SK-N-SH treated with all-trans-retinoic acid at 6 μM for 48 hours (cell line): Measurements from ENCODE around the gene TFG.

Experiments
- ATAC-seq: fragments of 200-7000 bp; cut with Tn5 transposase; 3 replicates; pipeline ENCODE4 v1.9.1; 2020; ENCODE audit warnings: mild to moderate bottlenecking, moderate library complexity
- ARNTL ChIP-seq: fragments of 450-650 bp; formaldehyde crosslinking; IDR thresholded peaks from 2 replicates; pipeline ENCODE4 v1.5.0; 2020; ENCODE audit warnings: low read depth, mild to moderate bottlenecking, moderate library complexity, borderline replicate concordance
- BACH2 ChIP-seq: fragments of 250-450 bp; sonication (Bioruptor Pico); IDR thresholded peaks from 2 replicates; pipeline ENCODE4 v1.9.0; 2021; ENCODE audit warnings: mild to moderate bottlenecking, borderline replicate concordance
- CSDC2 ChIP-seq: fragments of 250-450 bp; sonication (Bioruptor Pico); IDR thresholded peaks from 2 replicates; pipeline ENCODE4 v1.5.0; 2020; ENCODE audit warnings: mild to moderate bottlenecking, moderate library complexity
- ESRRG ChIP-seq: fragments of 250-450 bp; sonication (Bioruptor Pico); IDR thresholded peaks from 2 replicates; pipeline ENCODE4 v1.6.1; 2021; ENCODE audit warnings: mild to moderate bottlenecking
- GLIS3 ChIP-seq: fragments of 250-450 bp; sonication (Bioruptor Pico); IDR thresholded peaks from 2 replicates; pipeline ENCODE4 v1.5.0; 2020; ENCODE audit warnings: mild to moderate bottlenecking, moderate library complexity
- ISL1 ChIP-seq: fragments of 250-450 bp; sonication (Bioruptor Pico); IDR thresholded peaks from 2 replicates; pipeline ENCODE4 v2.1.2; 2022; ENCODE audit warnings: mild to moderate bottlenecking, moderate library complexity
- OSR1 ChIP-seq: fragments of 250-450 bp; sonication (Bioruptor Pico); IDR thresholded peaks from 2 replicates; pipeline ENCODE4 v1.8.0; 2022; ENCODE audit warnings: moderate library complexity, mild to moderate bottlenecking, inconsistent platforms
- PPARA ChIP-seq: fragments of 250-450 bp; sonication (Bioruptor Pico); IDR thresholded peaks from 2 replicates; pipeline ENCODE4 v1.5.0; 2020; ENCODE audit warnings: mild to moderate bottlenecking, borderline replicate concordance
- RARB ChIP-seq: fragments of 250-450 bp; sonication (Bioruptor Pico); IDR thresholded peaks from 2 replicates; pipeline ENCODE4 v1.8.0; 2021; ENCODE audit warnings: mild to moderate bottlenecking, moderate library complexity
- SNAI2 ChIP-seq: fragments of 250-450 bp; sonication (Bioruptor Pico); IDR thresholded peaks from 2 replicates; pipeline ENCODE4 v1.5.0; 2020; ENCODE audit warnings: mild to moderate bottlenecking, moderate library complexity
- TCF4 ChIP-seq: fragments of 250-450 bp; sonication (Bioruptor Pico); IDR thresholded peaks from 2 replicates; pipeline ENCODE4 v1.8.0; 2021; ENCODE audit warnings: mild to moderate bottlenecking, moderate library complexity, borderline replicate concordance
- TOX ChIP-seq: fragments of 250-450 bp; sonication (Bioruptor Pico); IDR thresholded peaks from 2 replicates; pipeline ENCODE4 v1.8.0; 2021; ENCODE audit warnings: mild to moderate bottlenecking, moderate library complexity, borderline replicate concordance
- ZC3H10 ChIP-seq: fragments of 250-450 bp; sonication (Bioruptor Pico); IDR thresholded peaks from 2 replicates; pipeline ENCODE4 v1.5.1; 2021; ENCODE audit warnings: mild to moderate bottlenecking, moderate library complexity
- ZFP3 ChIP-seq: fragments of 250-450 bp; sonication (Bioruptor Pico); IDR thresholded peaks from 2 replicates; pipeline ENCODE4 v1.5.0; 2020; ENCODE audit warnings: mild to moderate bottlenecking, moderate library complexity
- ZFP30 ChIP-seq: fragments of 450-650 bp; formaldehyde crosslinking; IDR thresholded peaks from 2 replicates; pipeline ENCODE4 v1.5.0; 2022; ENCODE audit warnings: mild to moderate bottlenecking, moderate library complexity
- ZNF565 ChIP-seq: fragments of 450-650 bp; formaldehyde crosslinking; conservative IDR thresholded peaks from 2 replicates; pipeline ENCODE4 v1.5.0; 2020; ENCODE audit warnings: low read depth, mild to moderate bottlenecking, moderate library complexity
- ZNF70 ChIP-seq: fragments of 450-650 bp; formaldehyde crosslinking; IDR thresholded peaks from 2 replicates; pipeline ENCODE4 v1.5.0; 2020; ENCODE audit warnings: mild to moderate bottlenecking, moderate library complexity
- ZNF8 ChIP-seq: fragments of 450-650 bp; formaldehyde crosslinking; IDR thresholded peaks from 2 replicates; pipeline ENCODE4 v1.5.0; 2020; ENCODE audit warnings: mild to moderate bottlenecking, moderate library complexity
- TF ChIP-seq, protein P1 (sequence below): fragments of 250-450 bp; sonication (Bioruptor Pico); IDR thresholded peaks from 2 replicates; pipeline ENCODE4 v1.5.0; 2020; ENCODE audit warnings: mild to moderate bottlenecking, moderate library complexity
- TF ChIP-seq, protein P2 (sequence below): fragments of 250-450 bp; sonication (Bioruptor Pico); IDR thresholded peaks from 2 replicates; pipeline ENCODE4 v1.5.1; 2021; ENCODE audit warnings: mild to moderate bottlenecking, moderate library complexity
- TF ChIP-seq, protein P3 (sequence below): fragments of 250-450 bp; sonication (Bioruptor Pico); IDR thresholded peaks from 2 replicates; pipeline ENCODE4 v1.8.0; 2020; ENCODE audit warnings: mild to moderate bottlenecking, moderate library complexity, borderline replicate concordance
- TF ChIP-seq, protein P4 (sequence below): fragments of 250-450 bp; sonication (Bioruptor Pico); IDR thresholded peaks from 2 replicates; pipeline ENCODE4 v1.8.0; 2021; ENCODE audit warnings: low read depth, mild to moderate bottlenecking, moderate library complexity, borderline replicate concordance

TFG gene

GRCh38 chr3:100682056-100682853, 27.0 kb upstream of the TFG start (continued):
- TF ChIP-seq ZNF565 (CRISPR knock-in tag) = no peak

GRCh38 chr3:100682854-100683760, 26.2 kb upstream of the TFG start:
- no peak for ATAC-seq
- no peak for TF ChIP-seq ZNF70
- no peak for TF ChIP-seq CSDC2 (CRISPR knock-in tag)
- TF ChIP-seq ESRRG (CRISPR knock-in tag) = no peak
- TF ChIP-seq ZNF565 (CRISPR knock-in tag) = no peak
- TF ChIP-seq OSR1 (CRISPR knock-in tag) = no peak
- TF ChIP-seq, protein P1, sequence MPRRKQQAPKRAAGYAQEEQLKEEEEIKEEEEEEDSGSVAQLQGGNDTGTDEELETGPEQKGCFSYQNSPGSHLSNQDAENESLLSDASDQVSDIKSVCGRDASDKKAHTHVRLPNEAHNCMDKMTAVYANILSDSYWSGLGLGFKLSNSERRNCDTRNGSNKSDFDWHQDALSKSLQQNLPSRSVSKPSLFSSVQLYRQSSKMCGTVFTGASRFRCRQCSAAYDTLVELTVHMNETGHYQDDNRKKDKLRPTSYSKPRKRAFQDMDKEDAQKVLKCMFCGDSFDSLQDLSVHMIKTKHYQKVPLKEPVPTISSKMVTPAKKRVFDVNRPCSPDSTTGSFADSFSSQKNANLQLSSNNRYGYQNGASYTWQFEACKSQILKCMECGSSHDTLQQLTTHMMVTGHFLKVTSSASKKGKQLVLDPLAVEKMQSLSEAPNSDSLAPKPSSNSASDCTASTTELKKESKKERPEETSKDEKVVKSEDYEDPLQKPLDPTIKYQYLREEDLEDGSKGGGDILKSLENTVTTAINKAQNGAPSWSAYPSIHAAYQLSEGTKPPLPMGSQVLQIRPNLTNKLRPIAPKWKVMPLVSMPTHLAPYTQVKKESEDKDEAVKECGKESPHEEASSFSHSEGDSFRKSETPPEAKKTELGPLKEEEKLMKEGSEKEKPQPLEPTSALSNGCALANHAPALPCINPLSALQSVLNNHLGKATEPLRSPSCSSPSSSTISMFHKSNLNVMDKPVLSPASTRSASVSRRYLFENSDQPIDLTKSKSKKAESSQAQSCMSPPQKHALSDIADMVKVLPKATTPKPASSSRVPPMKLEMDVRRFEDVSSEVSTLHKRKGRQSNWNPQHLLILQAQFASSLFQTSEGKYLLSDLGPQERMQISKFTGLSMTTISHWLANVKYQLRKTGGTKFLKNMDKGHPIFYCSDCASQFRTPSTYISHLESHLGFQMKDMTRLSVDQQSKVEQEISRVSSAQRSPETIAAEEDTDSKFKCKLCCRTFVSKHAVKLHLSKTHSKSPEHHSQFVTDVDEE (CRISPR knock-in tag) = no peak
- no peak for TF ChIP-seq RARB
- TF ChIP-seq TOX (CRISPR knock-in tag) = no peak
- TF ChIP-seq, protein P2, sequence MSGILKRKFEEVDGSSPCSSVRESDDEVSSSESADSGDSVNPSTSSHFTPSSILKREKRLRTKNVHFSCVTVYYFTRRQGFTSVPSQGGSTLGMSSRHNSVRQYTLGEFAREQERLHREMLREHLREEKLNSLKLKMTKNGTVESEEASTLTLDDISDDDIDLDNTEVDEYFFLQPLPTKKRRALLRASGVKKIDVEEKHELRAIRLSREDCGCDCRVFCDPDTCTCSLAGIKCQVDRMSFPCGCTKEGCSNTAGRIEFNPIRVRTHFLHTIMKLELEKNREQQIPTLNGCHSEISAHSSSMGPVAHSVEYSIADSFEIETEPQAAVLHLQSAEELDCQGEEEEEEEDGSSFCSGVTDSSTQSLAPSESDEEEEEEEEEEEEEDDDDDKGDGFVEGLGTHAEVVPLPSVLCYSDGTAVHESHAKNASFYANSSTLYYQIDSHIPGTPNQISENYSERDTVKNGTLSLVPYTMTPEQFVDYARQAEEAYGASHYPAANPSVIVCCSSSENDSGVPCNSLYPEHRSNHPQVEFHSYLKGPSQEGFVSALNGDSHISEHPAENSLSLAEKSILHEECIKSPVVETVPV (CRISPR knock-in tag) = no peak

- TF ChIP-seq PPARA (CRISPR knock-in tag) (no peak), TOX (CRISPR knock-in tag) (no peak), ZFP30 (CRISPR knock-in tag) (no peak), ARNTL (CRISPR knock-in tag) (no peak), ZC3H10 (CRISPR knock-in tag) (no peak)
- TF ChIP-seq, all 23 proteins: peak for 0
- ATAC-seq = no peak
Measured at GRCh38 chr3:100693225-100693624, 16.1 kb upstream of the TFG start.

GRCh38 chr3:100695696-100696095, 13.6 kb upstream of the TFG start:
- no peak for ATAC-seq
- TF ChIP-seq BACH2 (no peak), TCF4 (CRISPR knock-in tag) (no peak), ZFP30 (CRISPR knock-in tag) (no peak), ARNTL (CRISPR knock-in tag) (no peak), OSR1 (CRISPR knock-in tag) (no peak), ISL1 (CRISPR knock-in tag) (no peak), TOX (CRISPR knock-in tag) (no peak), SNAI2 (CRISPR knock-in tag) (no peak), ZNF8 (no peak)
- TF ChIP-seq, protein P3, sequence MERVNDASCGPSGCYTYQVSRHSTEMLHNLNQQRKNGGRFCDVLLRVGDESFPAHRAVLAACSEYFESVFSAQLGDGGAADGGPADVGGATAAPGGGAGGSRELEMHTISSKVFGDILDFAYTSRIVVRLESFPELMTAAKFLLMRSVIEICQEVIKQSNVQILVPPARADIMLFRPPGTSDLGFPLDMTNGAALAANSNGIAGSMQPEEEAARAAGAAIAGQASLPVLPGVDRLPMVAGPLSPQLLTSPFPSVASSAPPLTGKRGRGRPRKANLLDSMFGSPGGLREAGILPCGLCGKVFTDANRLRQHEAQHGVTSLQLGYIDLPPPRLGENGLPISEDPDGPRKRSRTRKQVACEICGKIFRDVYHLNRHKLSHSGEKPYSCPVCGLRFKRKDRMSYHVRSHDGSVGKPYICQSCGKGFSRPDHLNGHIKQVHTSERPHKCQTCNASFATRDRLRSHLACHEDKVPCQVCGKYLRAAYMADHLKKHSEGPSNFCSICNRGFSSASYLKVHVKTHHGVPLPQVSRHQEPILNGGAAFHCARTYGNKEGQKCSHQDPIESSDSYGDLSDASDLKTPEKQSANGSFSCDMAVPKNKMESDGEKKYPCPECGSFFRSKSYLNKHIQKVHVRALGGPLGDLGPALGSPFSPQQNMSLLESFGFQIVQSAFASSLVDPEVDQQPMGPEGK (CRISPR knock-in tag) = no peak

DNA sequence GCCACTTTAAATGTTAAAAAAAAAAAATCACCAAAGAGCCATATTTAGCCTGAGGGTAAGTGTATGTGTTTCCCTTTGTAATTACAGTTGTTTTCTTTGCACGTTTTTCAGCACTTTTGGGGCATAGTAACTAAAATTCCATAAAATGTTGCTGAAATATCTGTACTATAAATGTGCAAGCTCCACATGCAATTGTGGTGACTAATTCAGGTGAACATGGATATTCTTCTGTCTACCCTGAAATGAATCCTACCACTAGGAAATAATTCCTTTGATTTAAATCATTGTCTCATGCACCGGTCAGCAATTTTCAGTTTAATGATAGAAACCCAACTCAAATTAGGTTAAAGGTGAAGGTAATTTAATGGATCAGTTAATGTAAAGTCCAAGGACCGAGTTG, 13.1 kb upstream of the TFG start:
- TF ChIP-seq GLIS3 (CRISPR knock-in tag) = no peak
- no peak for TF ChIP-seq ZFP3 (CRISPR knock-in tag)
- TF ChIP-seq, protein P4, sequence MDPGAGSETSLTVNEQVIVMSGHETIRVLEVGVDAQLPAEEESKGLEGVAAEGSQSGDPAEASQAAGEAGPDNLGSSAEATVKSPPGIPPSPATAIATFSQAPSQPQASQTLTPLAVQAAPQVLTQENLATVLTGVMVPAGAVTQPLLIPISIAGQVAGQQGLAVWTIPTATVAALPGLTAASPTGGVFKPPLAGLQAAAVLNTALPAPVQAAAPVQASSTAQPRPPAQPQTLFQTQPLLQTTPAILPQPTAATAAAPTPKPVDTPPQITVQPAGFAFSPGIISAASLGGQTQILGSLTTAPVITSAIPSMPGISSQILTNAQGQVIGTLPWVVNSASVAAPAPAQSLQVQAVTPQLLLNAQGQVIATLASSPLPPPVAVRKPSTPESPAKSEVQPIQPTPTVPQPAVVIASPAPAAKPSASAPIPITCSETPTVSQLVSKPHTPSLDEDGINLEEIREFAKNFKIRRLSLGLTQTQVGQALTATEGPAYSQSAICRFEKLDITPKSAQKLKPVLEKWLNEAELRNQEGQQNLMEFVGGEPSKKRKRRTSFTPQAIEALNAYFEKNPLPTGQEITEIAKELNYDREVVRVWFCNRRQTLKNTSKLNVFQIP (CRISPR knock-in tag) = no peak
- no peak for TF ChIP-seq TOX (CRISPR knock-in tag)
- no peak for TF ChIP-seq ISL1 (CRISPR knock-in tag)
- no peak for TF ChIP-seq ZNF565 (CRISPR knock-in tag)
- TF ChIP-seq, protein P2 (CRISPR knock-in tag) = no peak
- no peak for TF ChIP-seq ESRRG (CRISPR knock-in tag)
- TF ChIP-seq BACH2 = no peak
- no peak for TF ChIP-seq CSDC2 (CRISPR knock-in tag)
- no peak for ATAC-seq
